RKO (cell line): ENCODE measurements around the gene POLE.
A peak's percentile ranks its signal among the peaks of the same experiment; 100 is the strongest.
"Not testable (repeated sequence)": the region's sequence is repeated elsewhere in the genome, so short reads cannot be mapped to it uniquely, and the experiment has no call there.

ENCODE experiments used
- DNase-seq: peaks from one replicate; pipeline ENCODE4 v3.0.0-alpha.2; 2016; ENCODE audit warnings: low spot score

POLE gene

DNA sequence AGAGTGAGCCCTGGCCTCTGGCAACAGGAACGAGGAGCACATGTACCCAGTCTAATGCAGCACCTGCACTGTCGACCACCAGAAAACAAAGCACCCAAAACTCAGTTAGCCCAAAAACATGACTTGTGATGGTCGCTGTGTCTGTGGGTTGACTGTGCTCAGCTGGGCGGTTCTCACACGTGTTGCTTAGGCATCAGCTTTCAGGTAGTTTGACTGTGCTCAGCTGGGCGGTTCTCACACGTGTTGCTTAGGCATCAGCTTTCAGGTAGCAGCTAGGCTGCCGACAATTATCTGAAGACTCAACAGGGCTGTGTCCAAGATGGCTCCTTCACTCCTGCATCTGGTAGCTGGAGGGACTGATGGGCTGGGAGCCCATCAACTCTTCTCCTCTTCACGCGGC lies 75.5 kb downstream of the POLE start:
- DNase-seq: no peak

DNA sequence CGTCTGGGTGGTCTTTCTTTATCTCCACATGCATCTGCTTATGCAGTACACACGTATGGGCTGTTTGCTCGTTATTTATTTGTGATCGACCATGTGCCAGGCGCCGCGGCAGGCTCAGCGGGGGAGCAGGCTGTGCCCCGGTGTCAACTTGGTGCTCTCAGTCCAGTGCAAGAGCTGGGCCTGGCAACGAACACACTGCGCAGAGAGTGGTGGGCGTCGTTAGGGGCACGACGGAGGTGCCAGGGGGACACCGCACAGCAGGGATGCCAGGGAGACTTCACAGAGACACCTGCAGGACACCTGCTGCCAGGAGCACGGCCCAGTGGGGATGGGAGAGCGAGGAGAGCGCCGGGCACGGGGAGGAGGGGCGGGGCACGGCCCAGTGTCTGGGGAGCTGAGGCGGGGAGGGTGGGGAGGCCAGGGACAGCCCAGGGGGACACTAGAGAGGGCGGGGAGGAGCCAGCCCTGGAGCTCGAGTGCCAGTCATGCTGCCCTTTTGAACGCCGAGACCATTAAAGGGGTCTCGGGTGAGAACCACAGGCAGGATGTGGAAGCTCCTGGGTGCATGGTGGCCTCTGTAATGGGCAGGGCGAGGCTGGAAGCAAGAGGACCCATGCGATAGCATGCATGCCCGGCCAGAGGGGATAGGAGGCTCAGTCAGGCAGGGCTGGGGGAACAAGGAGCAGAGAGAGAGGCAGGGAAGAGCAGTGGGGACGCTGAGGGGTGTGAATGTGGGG lies 76.1 kb downstream of the POLE start:
- DNase-seq: no peak

DNA sequence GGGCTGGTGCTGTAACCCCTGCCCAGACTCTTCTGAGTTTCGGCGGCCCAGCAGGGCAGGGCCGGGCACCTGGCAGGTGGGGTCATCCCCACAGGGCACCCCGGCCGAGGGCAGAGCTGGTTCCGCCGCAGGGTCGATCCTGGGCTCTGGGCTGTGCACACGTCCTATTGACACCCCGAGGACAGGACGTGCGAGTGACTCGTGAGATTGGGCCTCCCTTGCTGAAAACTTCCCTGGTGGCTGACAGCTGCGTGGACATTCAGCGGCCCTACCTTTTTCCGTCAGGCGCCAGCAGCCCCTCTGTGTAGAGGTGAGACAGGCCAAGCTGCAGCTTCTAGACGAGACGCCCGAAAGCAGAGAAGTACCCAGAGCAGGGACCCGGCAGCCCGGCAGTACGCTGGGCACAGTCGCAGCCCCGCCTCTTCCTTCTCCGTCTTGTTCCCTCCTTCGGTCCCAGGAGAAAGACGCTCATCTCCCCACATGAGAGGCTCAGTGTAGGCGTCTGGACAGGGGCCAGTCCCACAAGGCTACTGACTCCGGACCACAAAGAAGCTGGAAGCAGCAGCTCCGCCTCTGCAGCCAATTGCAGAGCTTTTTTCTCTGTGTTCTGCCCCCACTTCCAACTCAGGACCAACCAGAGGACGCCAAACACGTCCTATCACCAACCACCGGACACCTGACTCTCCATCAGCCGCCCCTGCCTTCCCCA lies 76.9 kb downstream of the POLE start, which contains the start of gene LRCOL1:
TSS of gene LRCOL1 (minus strand) at position 532 of the 709 bp plus-strand sequence. CDS start 4,331 bp downstream, outside the sequence.
- no peak for DNase-seq

DNA sequence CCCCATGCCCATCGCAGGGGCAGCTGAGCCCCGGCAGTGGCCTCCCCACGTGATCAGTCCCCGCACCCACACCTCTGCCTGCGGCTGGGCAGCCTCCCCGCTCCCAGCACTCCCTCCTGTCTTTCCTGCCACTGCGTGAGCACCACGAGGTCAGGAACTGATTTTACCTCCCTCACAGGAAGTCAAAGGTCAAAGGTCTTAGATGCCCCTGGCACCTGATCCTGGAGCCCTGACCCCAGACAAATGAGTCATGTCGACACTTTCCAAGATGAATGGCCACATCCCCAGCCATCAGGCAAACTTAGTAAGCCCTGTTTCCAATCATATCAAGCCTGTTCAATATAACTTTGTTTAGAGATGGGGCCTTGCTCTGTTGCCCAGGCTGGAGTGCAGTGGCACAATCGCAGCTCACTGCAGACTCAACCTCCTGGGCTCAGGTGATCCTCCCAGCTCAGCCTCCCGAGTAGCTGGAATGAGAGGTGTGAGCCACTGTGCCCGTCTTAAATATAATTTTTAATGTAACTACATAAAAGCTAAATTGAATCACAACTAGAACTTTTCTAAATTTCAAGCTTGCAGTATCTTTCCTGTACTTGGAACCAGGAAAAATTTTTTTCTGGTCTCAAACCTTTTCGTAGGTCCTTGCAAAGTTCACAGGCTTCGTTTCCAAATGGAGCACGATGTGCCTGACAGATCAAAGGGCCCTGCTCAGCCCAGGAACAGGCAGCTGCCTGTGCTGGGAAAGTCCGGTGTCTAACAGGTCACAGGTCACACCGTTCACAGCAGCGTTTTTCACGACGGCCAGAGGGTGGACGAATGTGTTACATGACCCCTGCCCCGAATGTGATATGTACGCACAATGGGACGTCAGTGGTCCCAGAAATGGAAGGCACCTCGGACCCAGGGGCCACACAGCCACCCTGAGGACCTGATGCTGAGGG lies 78.6 kb downstream of the POLE start:
- no peak for DNase-seq

DNA sequence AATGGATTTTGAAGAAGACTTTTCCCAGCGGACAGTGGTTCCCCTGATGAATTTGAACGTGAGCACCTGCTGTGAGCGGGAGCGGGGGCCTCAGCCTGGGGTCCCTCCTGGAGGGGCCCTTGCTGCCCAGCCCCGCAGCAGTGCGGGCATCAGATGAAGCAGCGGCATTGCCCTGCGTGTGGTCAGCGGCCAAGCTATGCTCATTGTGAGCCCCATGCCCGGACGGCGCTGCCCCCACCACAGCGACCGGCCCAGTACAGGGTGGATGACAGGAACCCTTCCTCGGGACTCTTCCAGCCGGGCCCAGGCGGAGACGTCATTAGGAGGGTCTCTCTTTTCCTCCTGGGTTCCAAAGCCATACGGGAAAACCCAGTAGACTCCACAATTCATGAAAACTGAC lies 80.2 kb downstream of the POLE start:
- no peak for DNase-seq

DNA sequence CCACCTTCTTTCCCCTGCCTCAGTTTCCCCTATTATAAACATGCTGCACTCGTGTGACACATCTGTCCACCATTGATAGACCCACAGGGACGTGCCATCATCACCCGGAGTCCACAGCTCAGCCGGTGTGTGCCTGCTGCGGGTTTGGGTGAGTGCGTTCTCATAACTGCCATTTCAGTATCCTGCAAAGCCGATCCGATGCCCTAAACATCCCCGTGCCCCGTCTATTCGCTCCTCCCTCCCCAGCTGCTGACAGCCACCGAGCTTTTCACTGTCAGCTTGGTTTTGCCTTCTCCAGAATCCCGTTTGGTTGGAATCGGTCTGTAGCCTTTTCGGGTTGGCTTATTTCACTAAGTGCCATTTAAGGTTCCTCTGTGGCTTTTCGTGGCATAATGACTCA lies 80.7 kb downstream of the POLE start:
- no peak for DNase-seq

DNA sequence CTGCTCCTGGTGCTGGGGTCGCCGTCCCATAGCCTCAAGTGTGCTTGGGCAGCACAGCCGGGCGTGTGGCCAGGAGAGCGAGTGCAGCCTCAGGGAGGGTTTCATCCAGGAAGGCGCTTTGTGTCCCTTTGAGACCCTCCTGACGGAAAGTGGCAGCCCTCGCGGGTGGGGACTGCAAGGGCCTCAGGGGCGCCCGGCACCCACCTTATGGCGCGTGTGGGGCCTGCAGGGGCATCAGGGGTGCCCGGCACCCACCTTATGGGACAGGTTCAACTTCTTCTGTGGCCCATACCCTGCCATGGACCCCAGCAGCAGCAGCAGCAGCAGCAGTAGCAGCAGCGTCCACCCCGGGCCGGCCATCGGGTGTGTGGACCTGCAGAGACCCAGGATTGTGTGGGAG lies 81.2 kb downstream of the POLE start:
- DNase-seq: no peak

DNA sequence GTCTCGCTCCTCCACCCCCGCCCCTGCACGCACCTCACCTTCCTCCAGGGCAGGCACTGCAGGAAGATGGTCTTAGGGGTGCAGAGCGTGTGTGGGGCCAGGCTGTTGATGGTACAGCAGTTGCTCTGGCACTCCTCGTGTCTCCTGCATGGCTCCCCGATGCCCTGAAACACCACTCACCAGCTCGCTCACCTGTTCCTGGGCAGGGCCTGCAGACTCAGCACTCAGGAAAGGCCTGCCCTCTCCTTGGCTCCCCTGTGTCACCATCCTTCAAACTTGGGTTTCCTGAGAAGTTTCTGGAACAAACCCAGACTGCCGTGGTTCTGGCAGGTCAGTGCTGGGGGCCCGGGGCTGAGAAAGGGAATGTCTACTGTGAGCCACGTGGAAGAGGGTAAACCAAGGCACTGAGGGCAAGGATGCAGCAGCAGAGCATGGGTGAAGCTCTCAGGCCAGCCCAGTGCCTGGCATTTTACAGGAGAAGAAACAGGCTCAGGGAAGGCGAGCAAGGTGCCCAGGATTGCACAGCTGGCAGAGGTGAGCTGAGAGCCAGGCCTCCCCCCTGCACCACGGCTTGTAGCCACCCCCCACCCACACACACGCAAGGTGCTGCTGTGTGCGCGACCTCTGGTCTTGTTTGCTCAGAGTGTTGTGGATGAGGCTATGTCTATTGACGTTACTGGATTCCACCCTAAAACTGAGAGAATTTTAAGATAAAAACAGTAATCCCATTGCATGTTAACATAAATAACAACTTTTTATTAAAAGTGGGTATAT lies 82.3 kb downstream of the POLE start:
- no peak for DNase-seq

DNA sequence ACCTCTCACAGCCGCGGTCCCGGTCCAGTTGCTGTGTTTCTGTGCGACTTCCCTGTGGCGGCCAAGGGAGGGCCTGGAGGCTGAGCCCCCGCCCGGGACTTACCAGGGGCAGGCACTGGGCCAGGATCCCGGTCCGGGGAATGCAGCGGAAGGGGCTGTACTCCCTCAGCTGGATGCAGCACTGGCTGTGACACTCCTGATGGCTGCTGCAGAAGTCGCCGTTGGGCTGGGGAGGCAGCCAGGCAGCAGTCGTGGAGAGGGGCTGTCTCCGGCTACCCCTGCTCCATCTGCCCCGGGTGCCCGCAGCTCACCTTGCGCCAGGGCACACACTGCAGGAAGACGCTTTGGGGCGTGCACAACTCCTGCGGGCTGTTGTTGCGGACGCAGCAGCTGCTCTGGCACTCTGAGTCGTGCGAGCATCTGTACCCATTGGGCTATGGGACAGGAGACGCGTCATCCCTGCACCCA lies 83.0 kb downstream of the POLE start:
- no peak for DNase-seq

DNA sequence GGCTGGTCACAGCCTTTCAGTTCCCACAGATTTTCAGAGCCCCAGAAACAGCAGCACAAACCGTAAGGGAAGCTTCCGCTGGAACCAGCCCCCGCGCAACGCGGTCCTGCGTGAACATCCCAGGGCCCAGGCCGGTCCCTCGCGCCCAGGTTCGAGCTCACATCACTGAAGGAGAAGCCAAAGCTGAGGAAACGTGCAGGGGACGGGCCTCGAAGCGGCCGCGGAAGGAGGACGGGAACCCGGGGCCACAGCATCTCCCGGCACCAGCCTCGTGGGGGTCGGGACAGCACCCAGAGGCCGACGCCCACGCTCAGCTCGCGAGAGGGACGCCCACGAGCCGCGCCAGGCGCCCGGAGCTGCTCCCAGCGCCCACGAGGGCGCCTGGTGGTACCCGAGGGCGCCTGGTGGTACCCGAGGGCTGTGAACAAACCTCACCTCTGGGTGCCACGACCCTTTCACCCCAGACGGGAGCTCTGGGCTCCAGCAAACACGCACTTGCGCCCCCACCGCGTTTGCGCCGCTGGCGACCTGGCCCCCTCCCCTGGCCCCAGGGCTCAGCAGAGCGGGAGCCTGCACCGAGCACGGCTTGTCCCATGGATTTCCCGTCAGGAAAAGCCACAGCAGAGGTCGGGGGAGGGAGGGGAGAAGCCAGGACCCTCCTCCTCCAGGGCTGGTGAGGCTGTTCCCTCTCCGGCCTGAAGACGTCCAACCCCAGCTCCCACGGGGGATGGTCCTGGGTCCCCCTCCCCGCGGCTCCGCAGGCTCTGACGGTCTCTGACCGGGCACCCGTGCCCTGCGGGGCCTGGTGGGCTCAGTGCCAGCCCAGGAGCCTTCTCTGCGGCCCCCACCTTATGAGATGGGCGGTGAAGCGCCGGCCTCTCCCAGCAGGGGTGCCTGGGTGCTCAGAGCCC lies 83.6 kb downstream of the POLE start:
- DNase-seq: no peak

DNA sequence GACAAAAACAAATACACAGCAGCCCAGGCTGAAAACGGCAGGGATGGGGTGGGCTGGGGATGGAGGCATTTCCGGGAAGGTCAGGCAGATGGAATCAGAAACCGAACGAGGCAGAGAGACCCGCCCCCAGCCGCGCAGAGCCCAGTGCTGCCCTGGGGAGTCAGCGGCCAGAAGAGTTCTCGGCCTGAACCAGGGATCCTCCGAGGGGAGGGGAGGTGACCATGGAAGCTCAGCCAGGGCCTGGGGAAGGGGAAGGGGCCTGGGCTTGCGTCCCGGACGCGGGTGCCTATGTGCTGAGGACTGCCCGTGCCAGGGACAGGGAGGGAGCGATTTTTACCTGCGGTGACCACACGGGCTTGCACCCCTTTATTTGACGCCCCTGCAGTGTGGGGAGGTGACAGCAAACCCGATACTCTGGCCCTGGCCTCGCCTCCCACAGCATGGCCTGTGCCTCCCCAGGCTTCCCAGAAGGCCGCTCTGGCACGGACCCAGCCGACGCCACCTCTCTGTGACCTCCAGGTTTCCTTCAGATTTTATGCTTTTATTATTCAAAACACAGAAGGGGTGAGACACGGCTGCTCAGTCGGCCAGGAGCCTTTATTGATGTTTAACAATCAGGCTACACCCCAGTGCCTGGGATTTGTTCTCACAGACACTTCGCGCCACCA lies 84.4 kb downstream of the POLE start:
- no peak for DNase-seq

DNA sequence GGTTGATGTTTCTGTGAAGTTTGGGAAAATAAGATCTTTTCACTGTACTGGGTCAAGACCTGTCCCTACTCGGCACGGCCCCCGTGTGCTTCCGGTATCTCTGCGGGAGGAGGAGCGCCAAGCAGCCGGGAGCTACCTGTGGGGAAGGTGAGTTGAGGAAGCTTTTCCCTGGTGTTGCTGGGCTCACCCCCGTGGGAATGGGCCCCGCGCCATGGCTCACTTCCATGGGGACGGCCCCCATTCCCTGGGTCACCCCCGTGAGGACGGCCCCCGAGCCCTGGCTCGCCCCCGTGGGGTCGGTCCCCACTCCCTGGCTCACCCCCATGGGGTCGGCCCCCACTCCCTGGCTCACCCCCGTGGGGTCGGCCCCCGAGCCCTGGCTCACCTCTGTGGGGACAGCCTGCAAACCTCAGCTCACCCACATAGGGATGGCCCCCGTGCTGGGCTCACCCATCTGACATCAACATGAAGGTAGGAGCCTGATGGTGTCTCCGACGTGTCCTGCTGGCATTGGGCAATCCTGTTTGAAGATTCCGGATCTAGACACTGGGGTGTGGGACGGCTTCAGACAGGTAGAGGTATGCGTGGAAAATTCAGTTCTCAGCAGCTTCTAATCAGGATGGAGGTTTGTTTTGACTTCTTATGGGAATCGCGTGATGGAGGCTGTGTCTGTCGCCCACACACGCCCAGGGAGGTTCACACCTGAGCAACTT lies 85.8 kb downstream of the POLE start:
- no peak for DNase-seq

DNA sequence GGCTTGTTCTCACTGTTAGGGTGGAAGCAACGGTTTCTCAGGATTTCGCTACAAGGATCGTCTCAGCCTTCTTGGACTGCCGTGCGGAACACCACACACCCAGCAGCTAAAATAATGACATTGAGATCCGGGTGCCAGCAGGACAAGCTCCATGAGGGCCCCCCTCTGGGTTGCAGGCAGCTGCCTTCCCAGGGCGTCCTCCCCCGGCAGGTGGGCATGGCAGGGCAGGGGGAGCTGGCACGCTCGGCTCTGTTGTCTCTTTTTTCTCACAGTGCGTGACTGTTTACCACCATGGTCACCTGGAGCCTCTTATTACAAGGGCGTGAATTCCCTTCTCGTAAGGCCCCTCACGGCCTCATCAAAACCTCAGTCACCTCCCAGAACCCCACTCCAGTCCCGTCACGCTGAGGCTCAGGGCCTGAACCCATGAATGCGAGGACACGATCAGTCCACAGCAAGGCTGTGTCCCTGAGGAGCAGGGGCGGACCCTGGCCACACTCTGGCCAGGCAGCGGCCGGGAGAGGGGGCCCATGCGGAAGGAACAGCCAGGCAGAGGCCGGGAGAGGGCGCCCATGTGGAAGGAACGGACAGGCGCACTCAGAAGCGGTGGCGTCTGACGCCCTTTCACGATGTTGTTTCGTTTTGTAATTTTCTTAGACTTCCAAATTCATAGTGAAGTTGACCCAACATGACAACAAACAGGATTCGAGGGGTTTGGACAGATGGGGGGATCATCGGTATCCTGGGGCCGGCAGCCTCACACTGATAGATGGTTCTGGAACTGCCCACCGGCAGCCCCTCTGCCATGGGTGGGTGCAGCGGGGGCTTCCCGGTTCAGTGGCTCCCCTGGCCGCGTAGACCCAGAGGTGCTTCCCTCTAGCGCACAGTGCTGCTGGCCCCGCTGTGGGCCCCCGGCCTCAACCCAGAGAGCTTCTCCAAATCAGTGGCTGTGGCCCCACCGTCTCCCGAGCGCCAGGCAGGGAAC lies 86.8 kb downstream of the POLE start:
- DNase-seq: peak; percentile 35

DNA sequence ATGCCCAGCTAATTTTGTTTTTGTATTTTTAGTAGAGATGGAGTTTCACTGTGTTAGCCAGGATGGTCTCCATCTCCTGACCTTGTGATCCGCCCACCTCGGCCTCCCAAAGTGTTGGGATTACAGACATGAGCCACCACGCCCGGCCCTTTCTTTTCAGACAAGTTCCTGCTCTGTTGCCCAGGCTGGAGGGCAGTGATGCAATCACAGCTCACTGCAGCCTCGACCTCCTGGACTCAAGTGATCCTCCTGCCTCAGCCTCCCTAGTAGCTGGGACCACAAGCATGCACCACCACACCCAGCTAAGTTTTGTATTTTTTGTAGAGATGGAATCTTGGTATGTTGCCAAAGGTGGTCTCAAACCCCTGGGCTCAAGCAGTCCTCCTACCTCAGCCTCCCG lies 87.6 kb downstream of the POLE start:
- not testable (repeated sequence) for DNase-seq

DNA sequence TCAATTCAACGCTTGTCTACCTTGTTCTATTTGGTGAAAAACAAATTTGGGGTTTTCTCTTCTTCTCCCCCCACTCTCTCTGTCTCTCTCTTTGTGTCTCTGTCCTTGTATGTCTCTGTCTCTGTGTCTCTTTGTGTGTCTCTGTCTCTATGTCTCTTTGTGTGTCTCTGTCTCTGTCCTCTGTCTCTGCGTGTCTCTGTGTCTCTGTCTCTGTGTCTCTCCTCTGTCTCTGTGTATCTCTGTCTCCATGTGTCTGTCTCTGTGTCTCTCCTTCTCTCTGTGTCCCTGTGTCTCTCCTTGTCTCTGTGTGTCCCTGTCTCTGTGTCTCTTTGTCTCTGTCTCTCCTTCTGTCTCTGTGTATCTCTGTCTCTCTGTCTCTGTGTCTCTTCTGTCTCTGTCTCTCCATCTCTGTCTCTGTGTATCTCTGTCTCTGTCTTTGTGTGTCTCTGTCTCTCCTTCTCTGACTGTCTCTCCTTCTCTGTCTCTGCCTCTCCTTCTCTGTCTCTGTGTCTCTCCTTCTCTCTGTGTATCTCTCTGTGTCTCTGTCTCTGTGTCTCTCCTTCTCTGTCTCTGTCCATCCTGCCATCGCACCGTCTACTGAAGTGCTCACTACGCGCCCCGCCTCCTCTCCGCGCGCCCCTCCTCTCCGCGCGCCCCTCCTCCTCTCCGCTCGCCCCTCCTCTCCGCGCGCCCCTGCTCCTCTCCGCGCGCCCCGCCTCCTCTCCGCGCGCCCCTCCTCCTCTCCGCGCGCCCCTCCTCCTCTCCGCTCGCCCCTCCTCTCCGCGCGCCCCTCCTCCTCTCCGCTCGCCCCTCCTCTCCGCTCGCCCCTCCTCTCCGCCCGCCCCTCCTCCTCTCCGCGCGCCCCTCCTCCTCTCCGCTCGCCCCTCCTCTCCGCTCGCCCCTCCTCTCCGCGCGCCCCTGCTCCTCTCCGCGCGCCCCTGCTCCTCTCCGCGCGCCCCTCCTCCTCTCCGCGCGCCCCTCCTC lies 89.5 kb downstream of the POLE start:
- no peak for DNase-seq

DNA sequence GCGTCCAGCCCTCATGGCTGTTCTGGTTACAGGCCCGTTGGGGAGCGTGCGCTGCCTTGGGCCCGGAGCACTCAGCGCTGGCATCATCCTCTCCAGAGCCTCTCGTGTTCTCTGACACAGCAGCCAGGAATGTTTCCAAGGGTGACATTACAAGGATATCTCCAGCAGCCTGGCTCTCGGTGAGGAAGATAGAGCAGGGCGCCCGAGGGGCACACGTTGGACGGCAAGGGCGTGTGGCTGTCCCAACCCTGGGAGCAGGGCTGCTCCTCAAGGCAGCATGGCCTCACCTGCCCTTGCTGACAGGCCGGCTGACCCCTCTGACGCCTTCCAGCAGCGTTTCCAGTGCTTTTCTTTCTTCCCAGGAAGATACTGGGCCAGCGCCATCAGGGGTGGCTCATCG lies 91.1 kb downstream of the POLE start:
- DNase-seq: peak; percentile 37

DNA sequence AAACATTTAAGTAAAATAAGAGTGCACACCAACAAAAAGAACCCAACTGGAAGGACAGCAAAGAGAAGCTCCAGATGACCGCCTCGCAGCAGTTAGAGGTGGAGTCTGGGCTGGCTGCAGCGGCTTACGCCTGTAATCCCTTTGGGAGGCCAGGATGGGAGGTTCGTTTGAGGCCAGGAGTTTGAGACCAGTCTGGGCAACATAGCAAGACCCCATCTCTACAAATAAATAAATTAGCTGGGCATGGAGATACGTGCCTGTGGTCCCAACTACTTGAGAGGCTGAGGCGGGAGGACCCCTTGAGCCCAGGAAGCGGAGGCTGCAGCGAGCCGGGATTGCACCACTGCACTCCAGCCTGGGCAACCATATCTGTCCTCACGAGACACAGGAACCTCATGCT lies 92.0 kb downstream of the POLE start:
- no peak for DNase-seq
